Measurements from ENCODE around the gene GATAD2B. TPM values are rescaled to one million over a fixed set of nuclear protein-coding genes. Genes with fewer than 3 reads are reported as not detected.

The GATAD2B gene
- total and polyA plus RNA-seq, 8 donors: 2.7 to 26.3 (median 16.0) TPM

- H3K4me3 ChIP-seq: no peak overlapping the region
- TF ChIP-seq POLR2AphosphoS5 (IDR thresholded peaks at IDR 0.05): no peak
- TF ChIP-seq EP300 (IDR thresholded peaks at IDR 0.05): no peak
- no peak for TF ChIP-seq POLR2A (IDR thresholded peaks at IDR 0.05)
- TF ChIP-seq CTCF (IDR thresholded peaks at IDR 0.05): no peak
- H3K27me3 ChIP-seq: peaks cover 0 to 12% (median 0%) of the 10 kb centered on the region in 3 donors
- intact Hi-C loops (cut with DNase I; ENCODE audit: low total_unique reads): loop anchor here (5.0 to 10.0 kb wide), 2 partner anchors 146 to 188 kb away; partner anchors contain the start of genes DENND4B and RAB13
- peaks cover 0 to 9% (median 4%) of the 10 kb centered on the region in 4 donors for H3K4me1 ChIP-seq
- no peak overlapping the region for H3K27ac ChIP-seq
- peaks cover 0 to 7% (median 3%) of the 10 kb centered on the region in 4 donors for H3K36me3 ChIP-seq
- no peak for DNase-seq
- WGBS, 5 donors: 72 to 92% (median 85%) methylated on average over 2 to 4 of the region's 4 CpGs
- H3K9me3 ChIP-seq: no peaks in the 10 kb centered on the region
These were observed 123.8 kb downstream of the GATAD2B start for GRCh38 chr1:153799016-153799415.

GRCh38 chr1:153798468-153798780, 124.3 kb downstream of the GATAD2B start:
- TF ChIP-seq POLR2AphosphoS5 (IDR thresholded peaks at IDR 0.05) (no peak), CTCF (IDR thresholded peaks at IDR 0.05) (no peak), EP300 (IDR thresholded peaks at IDR 0.05) (no peak), POLR2A (IDR thresholded peaks at IDR 0.05) (no peak)
- Histone ChIP-seq H3K4me3 (no peak overlapping the region), H3K36me3 (peaks cover 0 to 7% (median 3%) of the 10 kb centered on the region in 4 donors), H3K27me3 (peaks cover 0 to 14% (median 0%) of the 10 kb centered on the region in 3 donors), H3K27ac (no peak overlapping the region), H3K4me1 (peaks cover 0 to 8% (median 3%) of the 10 kb centered on the region in 4 donors), H3K9me3 (no peaks in the 10 kb centered on the region)
- WGBS, 5 donors: 65 to 89% (median 73%) methylated on average over 2 to 3 of the region's 3 CpGs
- intact Hi-C loops (cut with DNase I; ENCODE audit: low total_unique reads): loop anchor here (5.0 to 10.0 kb wide), 2 partner anchors 146 to 189 kb away; partner anchors contain the start of genes DENND4B and RAB13
- DNase-seq: peak in 1 of 2 donors; percentile 20

GRCh38 chr1:153796786-153797659, 125.7 kb downstream of the GATAD2B start:
- WGBS, 5 donors: 55 to 63% (median 59%) methylated on average over 26 of the region's 26 CpGs
- intact Hi-C loops (cut with DNase I; ENCODE audit: low total_unique reads): loop anchor here (5.0 to 10.0 kb wide), 2 partner anchors 148 to 190 kb away; partner anchors contain the start of genes DENND4B and RAB13
- TF ChIP-seq CTCF (IDR thresholded peaks at IDR 0.05) (peak in 5 of 7 experiments; percentile 79 to 94 (median 91)), EP300 (IDR thresholded peaks at IDR 0.05) (no peak), POLR2AphosphoS5 (IDR thresholded peaks at IDR 0.05) (peak in 1 of 3 donors; percentile 44), POLR2A (IDR thresholded peaks at IDR 0.05) (no peak)
- H3K4me3 ChIP-seq: no peak overlapping the region
- peaks cover 0 to 7% (median 3%) of the 10 kb centered on the region in 4 donors for H3K36me3 ChIP-seq
- H3K27me3 ChIP-seq: peaks cover 0 to 14% (median 0%) of the 10 kb centered on the region in 3 donors
- no peak overlapping the region for H3K27ac ChIP-seq
- no peaks in the 10 kb centered on the region for H3K9me3 ChIP-seq
- peaks cover 0 to 8% (median 4%) of the 10 kb centered on the region in 4 donors for H3K4me1 ChIP-seq
- DNase-seq: peak; percentile 90 to 93

GRCh38 chr1:153795934-153796785, 126.6 kb downstream of the GATAD2B start:
- peaks cover 0 to 16% (median 7%) of the 10 kb centered on the region in 4 donors for H3K4me1 ChIP-seq
- WGBS, 5 donors: 75 to 93% (median 89%) methylated on average over 5 to 9 of the region's 9 CpGs
- H3K9me3 ChIP-seq: no peaks in the 10 kb centered on the region
- H3K4me3 ChIP-seq: no peak overlapping the region
- H3K27ac ChIP-seq: no peak overlapping the region
- TF ChIP-seq CTCF (IDR thresholded peaks at IDR 0.05) (no peak), POLR2A (IDR thresholded peaks at IDR 0.05) (no peak), EP300 (IDR thresholded peaks at IDR 0.05) (no peak), POLR2AphosphoS5 (IDR thresholded peaks at IDR 0.05) (no peak)
- intact Hi-C loops (cut with DNase I; ENCODE audit: low total_unique reads): loop anchor here (5.0 to 10.0 kb wide), 2 partner anchors 149 to 191 kb away; partner anchors contain the start of genes DENND4B and RAB13
- peaks cover 0 to 7% (median 3%) of the 10 kb centered on the region in 4 donors for H3K36me3 ChIP-seq
- H3K27me3 ChIP-seq: peaks cover 0 to 14% (median 0%) of the 10 kb centered on the region in 3 donors
- peak in 1 of 2 donors; percentile 23 for DNase-seq

Measured in stomach (tissue), 9 donors.